Loucy (cell line): ENCODE results near the gene LHX4.

Experiments used
- H2AFZ ChIP-seq: fragments of 200-600 bp; sonication (generic); 2 replicates; pipeline ENCODE4 v1.6.0; 2016; ENCODE audit warnings: antibody characterized with exemption, mild to moderate bottlenecking, low read length, moderate library complexity
- H3F3A ChIP-seq: fragments of 200-600 bp; 2 replicates; pipeline ENCODE4 v1.6.0; 2016; ENCODE audit warnings: antibody characterized with exemption, low read depth, mild to moderate bottlenecking
- H3K27me3 ChIP-seq: fragments of 200-600 bp; sonication (generic); 2 replicates; pipeline ENCODE4 v1.6.1; 2014; ENCODE audit warnings: low read length, mild to moderate bottlenecking; ENCODE audit not compliant: insufficient read depth, poor library complexity, severe bottlenecking
- H3K36me3 ChIP-seq: fragments of 200-600 bp; sonication (generic); 2 replicates; pipeline ENCODE4 v1.6.1; 2016; ENCODE audit warnings: low read length; ENCODE audit not compliant: insufficient read depth
- H3K4me1 ChIP-seq: fragments of 200-600 bp; sonication (generic); 2 replicates; pipeline ENCODE4 v1.5.1; 2014; ENCODE audit warnings: low read length, mild to moderate bottlenecking; ENCODE audit not compliant: insufficient read depth, poor library complexity, severe bottlenecking
- H3K4me2 ChIP-seq: fragments of 200-600 bp; sonication (generic); 2 replicates; pipeline ENCODE4 v1.6.0; 2014; ENCODE audit warnings: antibody characterized with exemption, low read length, low read depth, mild to moderate bottlenecking; ENCODE audit not compliant: poor library complexity, severe bottlenecking
- H3K4me3 ChIP-seq: fragments of 200-600 bp; sonication (generic); 2 replicates; pipeline ENCODE4 v1.5.1; 2014; ENCODE audit warnings: low read length, mild to moderate bottlenecking, mixed read lengths; ENCODE audit not compliant: poor library complexity, severe bottlenecking
- H3K79me2 ChIP-seq: fragments of 200-600 bp; sonication (generic); 2 replicates; pipeline ENCODE4 v1.6.1; 2014; ENCODE audit warnings: low read length; ENCODE audit not compliant: insufficient read depth
- H3K9ac ChIP-seq: fragments of 200-600 bp; sonication (generic); 2 replicates; pipeline ENCODE4 v1.6.0; 2014; ENCODE audit warnings: mild to moderate bottlenecking, low read depth, low read length, moderate library complexity; ENCODE audit not compliant: poor library complexity, severe bottlenecking
- H3K9me2 ChIP-seq: fragments of 200-600 bp; sonication (generic); replicated peaks from 2 replicates; pipeline ENCODE4 v1.6.1; 2016; ENCODE audit warnings: low read depth, low read length, mixed read lengths
- H3K9me3 ChIP-seq: fragments of 200-600 bp; sonication (generic); 2 replicates; pipeline ENCODE4 v1.6.1; 2014; ENCODE audit warnings: mild to moderate bottlenecking, antibody characterized with exemption, low read length, low read depth; ENCODE audit not compliant: insufficient read depth
- H4K20me1 ChIP-seq: fragments of 200-600 bp; sonication (generic); 2 replicates; pipeline ENCODE4 v1.6.0; 2014; ENCODE audit warnings: antibody characterized with exemption, low read length, mild to moderate bottlenecking; ENCODE audit not compliant: insufficient read depth, poor library complexity, severe bottlenecking
- CTCF ChIP-seq: fragments of 200-600 bp; sonication (generic); conservative IDR thresholded peaks from 2 replicates; pipeline ENCODE4 v1.5.1; 2014; ENCODE audit warnings: mild to moderate bottlenecking, antibody characterized with exemption, low read length
- EZH2phosphoT487 ChIP-seq: fragments of 200-600 bp; IDR thresholded peaks from 2 replicates; pipeline ENCODE4 v1.6.1; 2018; ENCODE audit warnings: antibody characterized with exemption, mild to moderate bottlenecking, moderate library complexity, borderline replicate concordance

LHX4 gene

GRCh38 chr1:180265871-180266270 is 35.8 kb downstream of the LHX4 start:
- no peak overlapping the region for H3K4me2 ChIP-seq
- no peaks in the 10 kb centered on the region for H3K27me3 ChIP-seq
- no peak overlapping the region for H3K9ac ChIP-seq
- H3K4me3 ChIP-seq: no peak overlapping the region
- H3K4me1 ChIP-seq: peaks cover 5% of the 10 kb centered on the region
- no peaks in the 10 kb centered on the region for H3F3A ChIP-seq
- no peaks in the 10 kb centered on the region for H3K9me2 ChIP-seq
- no peaks in the 10 kb centered on the region for H3K36me3 ChIP-seq
- H3K9me3 ChIP-seq: no peaks in the 10 kb centered on the region
- no peak overlapping the region for H2AFZ ChIP-seq
- TF ChIP-seq EZH2phosphoT487 (no peak), CTCF (no peak)
- no peaks in the 10 kb centered on the region for H4K20me1 ChIP-seq
- H3K79me2 ChIP-seq: no peaks in the 10 kb centered on the region

GRCh38 chr1:180266275-180267210 is 36.5 kb downstream of the LHX4 start:
- peaks cover 5% of the 10 kb centered on the region for H3K4me1 ChIP-seq
- no peaks in the 10 kb centered on the region for H3K36me3 ChIP-seq
- H4K20me1 ChIP-seq: no peaks in the 10 kb centered on the region
- H3K27me3 ChIP-seq: no peaks in the 10 kb centered on the region
- H3K9me3 ChIP-seq: no peaks in the 10 kb centered on the region
- no peak overlapping the region for H2AFZ ChIP-seq
- H3K4me2 ChIP-seq: no peak overlapping the region
- no peaks in the 10 kb centered on the region for H3K9me2 ChIP-seq
- no peak overlapping the region for H3K9ac ChIP-seq
- no peak overlapping the region for H3K4me3 ChIP-seq
- TF ChIP-seq EZH2phosphoT487 (no peak), CTCF (no peak)
- no peaks in the 10 kb centered on the region for H3K79me2 ChIP-seq
- no peaks in the 10 kb centered on the region for H3F3A ChIP-seq

GRCh38 chr1:180267211-180267561 is 37.1 kb downstream of the LHX4 start:
- H3K4me1 ChIP-seq: peaks cover 5% of the 10 kb centered on the region
- H3K79me2 ChIP-seq: no peaks in the 10 kb centered on the region
- no peaks in the 10 kb centered on the region for H3K27me3 ChIP-seq
- no peak for TF ChIP-seq EZH2phosphoT487
- no peak for TF ChIP-seq CTCF
- no peak overlapping the region for H3K9ac ChIP-seq
- H3K4me3 ChIP-seq: no peak overlapping the region
- H3K9me3 ChIP-seq: no peaks in the 10 kb centered on the region
- H4K20me1 ChIP-seq: no peaks in the 10 kb centered on the region
- H3K36me3 ChIP-seq: no peaks in the 10 kb centered on the region
- H3K4me2 ChIP-seq: no peak overlapping the region
- no peak overlapping the region for H2AFZ ChIP-seq
- H3K9me2 ChIP-seq: no peaks in the 10 kb centered on the region
- no peaks in the 10 kb centered on the region for H3F3A ChIP-seq
